GM21528 (cell line): Measurements from ENCODE around the gene PARP16.
"Not testable (repeated sequence)": the region's sequence is repeated elsewhere in the genome, so short reads cannot be mapped to it uniquely, and the experiment has no call there.

Experiments
- ATAC-seq: cut with Tn5 transposase; IDR thresholded peaks from one replicate; pipeline ENCODE4 v1.9.1; 2021; ENCODE audit warnings: mild to moderate bottlenecking, moderate library complexity; ENCODE audit not compliant: unreplicated experiment, low FRiP score

Gene PARP16

DNA sequence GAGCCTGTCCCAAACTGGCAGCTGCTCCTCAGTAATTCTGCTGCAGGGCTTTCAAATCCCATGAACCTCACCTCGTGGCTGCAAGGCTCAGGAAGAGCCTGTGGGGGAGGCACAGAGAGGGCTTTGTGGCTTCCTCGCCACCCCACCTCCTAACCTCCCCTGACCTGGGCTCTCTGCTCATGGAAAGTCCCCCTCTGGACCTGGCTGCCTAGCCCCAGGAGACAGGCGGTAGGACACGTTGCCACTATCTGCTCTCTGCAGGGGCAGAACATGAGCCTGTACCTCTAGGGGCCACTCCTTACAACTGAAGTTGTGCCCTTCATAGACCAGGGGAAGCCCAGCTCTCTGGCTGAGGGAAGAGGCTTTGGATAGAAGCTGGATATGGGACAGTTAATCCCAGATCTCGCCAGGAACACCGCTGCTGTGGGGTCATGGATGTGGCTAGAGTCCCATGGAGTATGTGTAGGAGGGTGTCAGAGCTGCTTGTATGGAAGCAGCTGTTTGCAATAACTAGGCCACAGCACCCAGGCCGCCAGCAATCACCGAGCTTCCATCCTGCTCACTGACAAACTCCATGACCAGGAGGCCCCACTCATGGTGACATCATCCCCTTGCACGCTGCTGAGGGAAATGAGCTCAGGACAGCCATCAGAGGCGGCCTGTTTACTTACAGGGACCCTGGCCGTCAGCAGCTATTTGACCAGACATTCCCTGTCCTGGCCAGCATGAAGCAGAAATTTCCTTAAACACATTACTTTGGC lies 41.4 kb downstream of the PARP16 start:
- no peak for ATAC-seq

DNA sequence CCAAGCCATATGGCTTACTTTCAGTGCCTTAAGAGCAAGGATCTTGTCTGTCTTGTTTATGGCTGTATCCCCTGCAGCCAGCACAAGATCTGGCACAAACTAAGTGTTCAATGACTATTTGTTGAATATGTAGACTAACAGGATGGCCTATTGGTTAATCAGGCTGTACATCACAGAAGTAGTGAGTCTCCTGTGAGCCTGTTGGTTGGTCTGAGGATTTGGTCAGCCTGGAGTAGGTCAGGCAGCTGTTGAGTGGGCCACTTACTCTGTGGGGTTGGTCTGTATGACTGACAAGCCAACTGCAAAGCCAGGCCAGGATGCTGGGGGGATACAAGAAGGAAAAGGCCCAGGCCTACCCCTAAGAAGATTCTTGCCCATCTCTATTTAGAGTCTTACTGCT lies 42.0 kb downstream of the PARP16 start:
- ATAC-seq = no peak

GRCh38 chr15:65236443-65236842 lies 50.2 kb downstream of the PARP16 start:
- ATAC-seq = not testable (repeated sequence)

DNA sequence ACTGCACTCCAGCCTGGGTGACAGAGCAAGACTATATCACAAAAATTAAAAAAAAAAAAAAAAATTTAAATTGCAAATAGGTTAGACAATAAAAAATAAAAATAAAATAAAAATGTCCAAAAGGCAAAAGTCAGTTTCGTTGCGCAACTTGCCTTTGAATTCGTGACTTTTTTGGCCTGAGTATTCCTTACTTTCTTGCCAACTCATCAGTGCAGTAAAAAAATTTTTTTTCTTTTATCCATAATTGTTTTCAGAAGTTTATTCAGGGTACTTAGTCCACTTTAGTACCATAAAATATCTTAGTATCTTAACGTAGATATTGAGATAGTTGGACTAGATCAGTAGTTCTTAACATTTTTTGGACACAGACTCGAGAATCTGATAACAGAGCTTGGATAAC lies 53.0 kb downstream of the PARP16 start:
- no peak for ATAC-seq

DNA sequence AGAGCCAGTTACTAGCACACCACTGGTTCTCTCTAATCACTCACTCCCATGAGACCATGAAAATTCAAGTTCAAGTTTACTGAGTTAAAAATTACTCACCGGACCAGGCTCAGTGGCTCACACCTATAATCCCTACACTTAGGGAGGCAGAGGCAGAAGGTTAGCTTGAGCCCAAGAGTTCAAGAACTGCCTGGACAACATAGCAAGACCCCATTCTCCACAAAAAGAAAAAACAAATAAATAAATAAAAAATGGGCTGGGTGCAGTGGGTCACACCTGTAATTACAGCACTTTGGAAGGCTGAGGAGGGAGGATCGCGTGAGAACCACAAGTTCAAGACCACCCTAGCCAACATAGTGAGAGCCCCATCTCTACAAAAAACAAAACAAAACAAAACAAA lies 54.2 kb downstream of the PARP16 start:
- no peak for ATAC-seq

DNA sequence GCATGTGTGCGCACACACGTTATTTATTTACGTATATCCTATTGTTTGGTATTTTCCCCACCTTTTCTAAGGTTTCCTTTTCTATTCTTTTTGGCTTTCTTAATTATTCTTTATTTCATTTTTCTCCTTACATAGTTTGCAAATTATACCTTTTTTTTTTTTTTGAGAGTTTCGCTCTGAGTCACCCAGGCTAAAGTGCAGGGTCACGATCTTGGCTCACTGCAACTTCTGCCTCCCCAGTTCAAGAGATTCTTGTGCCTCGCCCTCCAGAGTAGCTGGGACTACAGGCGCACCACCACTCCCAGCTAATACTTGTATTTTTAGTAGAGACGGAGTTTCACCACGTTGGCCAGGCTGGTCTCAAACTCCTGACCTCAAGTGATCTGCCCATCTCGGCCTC lies 55.4 kb downstream of the PARP16 start:
- no peak for ATAC-seq

DNA sequence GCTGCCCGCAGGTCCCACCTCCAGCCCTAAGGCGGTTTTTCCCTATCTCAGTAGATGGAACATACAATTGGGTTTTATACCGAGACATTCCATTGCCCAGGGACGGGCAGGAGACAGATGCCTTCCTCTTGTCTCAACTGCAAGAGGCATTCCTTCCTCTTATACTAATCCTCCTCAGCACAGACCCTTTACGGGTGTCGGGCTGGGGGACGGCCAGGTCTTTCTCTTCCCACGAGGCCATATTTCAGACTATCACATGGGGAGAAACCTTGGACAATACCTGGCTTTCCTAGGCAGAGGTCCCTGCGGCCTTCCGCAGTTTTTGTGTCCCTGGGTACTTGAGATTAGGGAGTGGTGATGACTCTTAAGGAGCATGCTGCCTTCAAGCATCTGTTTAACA lies 59.8 kb downstream of the PARP16 start:
- ATAC-seq = not testable (repeated sequence)

DNA sequence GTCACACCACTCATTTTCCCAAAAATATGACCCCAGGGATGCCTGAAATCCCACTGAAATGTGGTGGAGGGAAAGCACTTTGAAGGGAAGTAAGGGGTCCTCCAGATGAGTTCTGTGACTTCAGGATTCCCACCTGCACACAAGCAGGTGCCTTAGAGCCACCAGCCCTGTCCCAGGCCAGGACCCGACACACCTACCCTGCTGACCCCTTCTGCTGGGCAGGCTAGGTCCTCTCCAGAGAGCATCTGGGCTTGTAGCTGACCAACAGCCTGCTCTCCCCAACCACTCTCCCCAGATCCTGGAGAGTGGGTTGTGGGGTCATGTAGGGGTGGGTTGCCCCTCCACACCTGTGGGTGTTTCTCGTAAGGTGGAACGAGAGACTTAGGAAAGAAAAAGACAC lies 60.5 kb downstream of the PARP16 start:
- no peak for ATAC-seq

DNA sequence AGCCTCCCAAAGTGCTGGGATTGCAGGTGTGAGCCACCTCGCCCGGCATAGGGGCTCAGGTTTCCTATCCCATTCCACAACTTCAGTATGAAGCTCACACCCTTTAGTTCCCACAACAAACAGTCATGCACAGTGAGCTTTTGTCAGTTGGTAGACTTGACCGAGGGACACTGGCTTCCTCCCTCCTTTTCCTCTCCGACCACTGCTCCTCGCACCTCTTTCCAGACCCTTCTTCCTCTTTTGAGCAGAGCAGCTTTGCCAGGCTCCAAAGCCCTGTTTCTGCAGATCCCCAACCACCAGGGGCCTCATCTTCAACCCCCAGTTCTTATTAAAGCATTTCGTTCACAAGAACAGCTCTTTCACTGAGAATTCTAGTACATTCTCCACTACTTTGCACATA lies 62.7 kb downstream of the PARP16 start:
- no peak for ATAC-seq

GRCh38 chr15:65222891-65223290 lies 63.8 kb downstream of the PARP16 start:
- ATAC-seq = no peak

DNA sequence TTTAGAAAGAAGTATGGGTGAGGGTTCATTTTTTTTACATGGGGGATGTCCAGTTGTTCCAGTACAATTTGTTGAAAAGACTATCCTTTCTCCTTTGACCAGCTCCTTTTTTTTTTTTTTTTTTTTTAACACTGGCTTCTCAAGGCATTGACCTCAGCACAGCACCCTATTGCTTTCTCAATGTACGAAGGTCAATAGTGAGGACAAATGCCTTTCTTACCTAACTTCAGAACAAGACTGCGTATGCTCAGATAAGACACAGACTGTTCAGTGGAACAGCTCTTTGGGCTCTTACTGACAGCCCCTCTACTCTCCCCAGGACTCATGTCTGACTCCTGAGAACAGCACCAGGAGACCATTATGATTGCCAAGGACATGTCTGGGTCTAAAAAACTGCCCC lies 65.0 kb downstream of the PARP16 start:
- ATAC-seq = no peak

- ATAC-seq = no peak
These were observed 67.5 kb downstream of the PARP16 start for GRCh38 chr15:65219137-65219536.

DNA sequence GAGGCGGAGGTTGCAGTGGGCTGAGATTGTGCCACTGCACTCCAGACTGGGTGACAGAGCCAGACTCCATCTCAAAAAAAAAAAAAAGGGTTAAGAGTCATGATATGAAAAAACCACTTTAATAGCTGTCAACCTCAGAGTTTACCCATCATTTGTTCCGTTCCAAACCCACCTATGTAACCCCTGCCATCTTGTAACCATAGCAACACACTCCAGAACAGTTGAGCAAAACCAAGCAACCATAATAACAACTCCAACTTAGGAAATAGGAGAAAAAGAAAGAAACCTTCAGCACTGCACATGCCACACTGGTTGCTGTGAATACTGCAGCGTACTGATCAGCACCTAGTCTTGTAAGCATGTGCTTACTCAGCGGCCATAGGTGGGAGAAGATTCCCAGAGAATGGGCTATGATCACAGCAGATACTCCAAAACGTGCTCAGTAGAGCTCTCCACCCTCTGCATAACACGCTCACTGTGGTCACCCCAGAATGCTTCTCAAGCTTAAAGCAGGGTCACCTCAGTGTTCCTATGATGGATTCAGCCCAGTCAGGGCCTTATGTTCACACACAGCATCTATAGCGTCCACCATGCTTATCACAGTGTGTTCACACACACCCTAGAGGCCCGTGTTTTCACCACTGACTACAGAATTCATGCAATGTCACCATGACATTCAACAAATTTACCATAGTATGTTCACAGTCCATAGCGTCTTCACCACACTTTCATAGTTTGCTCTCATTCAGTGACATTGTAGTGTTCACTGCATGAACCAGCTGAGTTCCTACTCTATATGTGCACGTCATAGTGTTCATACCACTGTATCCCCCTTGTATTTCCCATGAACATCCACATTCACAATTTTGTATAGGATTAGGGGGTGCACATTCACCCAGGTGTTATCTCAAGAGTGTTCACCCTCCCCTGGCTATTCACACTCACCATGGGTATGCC lies 68.9 kb downstream of the PARP16 start:
- no peak for ATAC-seq

GRCh38 chr15:65215496-65215895 lies 71.2 kb downstream of the PARP16 start:
- ATAC-seq = no peak

GRCh38 chr15:65214010-65214409 lies 72.7 kb downstream of the PARP16 start:
- no peak for ATAC-seq

GRCh38 chr15:65213241-65213640 lies 73.4 kb downstream of the PARP16 start:
- no peak for ATAC-seq

GRCh38 chr15:65212097-65212496 lies 74.6 kb downstream of the PARP16 start:
- ATAC-seq = no peak

DNA sequence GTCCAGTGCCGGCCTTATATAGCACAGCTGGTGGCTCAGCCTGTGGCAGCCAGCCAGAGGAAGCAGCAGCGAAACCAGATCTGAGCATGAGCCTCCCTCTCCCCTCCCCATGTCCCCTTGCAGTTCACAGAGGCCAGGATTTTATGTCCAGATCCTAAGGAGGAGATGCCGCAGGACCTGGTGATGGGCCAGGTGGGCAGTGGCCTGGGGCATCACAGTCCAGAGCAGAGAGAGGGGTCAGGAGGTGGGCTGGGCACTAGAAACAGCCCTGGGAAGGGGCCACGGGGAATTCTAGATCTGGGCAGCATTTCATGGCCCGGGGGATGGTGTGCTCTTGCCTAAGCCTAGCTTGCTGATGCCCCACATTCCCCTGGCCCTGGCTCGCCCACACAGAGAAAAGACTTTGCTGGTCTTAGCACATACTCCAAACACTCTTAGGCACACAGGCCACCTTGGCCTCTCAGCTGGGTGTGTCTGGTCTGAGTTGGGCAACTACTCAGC lies 75.2 kb downstream of the PARP16 start:
- ATAC-seq = no peak

DNA sequence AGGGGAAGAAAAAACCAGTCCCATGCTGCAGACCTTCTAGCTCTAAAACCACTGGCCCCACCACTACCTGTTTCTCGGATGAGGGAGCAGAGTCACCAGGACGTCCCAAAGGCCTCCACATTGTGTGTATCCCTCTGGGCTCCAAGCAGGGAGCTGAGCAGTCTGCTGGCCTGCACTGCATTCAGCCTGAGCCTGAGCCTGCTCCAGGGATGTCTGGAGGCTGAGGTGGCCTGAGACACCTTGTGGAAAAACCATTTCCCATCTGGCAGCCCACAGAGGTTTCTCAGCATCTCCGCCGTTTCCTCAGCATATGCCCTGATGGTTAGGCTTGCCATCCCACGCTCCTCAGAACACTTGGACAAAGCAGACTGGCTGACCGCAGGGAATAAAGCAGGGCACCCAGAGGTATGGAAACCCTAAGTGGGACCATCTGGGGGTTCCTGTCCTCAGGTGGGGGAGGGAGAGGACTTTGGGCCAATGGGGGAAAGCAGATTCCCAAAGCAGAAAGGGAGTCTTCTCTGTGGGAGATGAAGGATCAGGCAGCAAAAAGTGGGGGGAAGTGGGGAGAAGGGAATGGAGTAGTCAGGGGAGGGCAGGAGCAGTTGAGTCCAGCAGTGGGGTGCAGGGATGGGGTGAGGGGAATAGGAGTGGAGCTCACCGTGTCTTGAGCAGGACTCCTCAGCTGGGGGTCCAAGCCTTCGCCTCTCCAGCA lies 75.8 kb downstream of the PARP16 start, which contains the start of gene CILP:
TSS of gene CILP (minus strand) at position 704 of the 712 bp plus-strand sequence. CDS start 1,718 bp downstream, outside the sequence.
- no peak for ATAC-seq
